HG03460 (cell line): ENCODE measurements around the gene KCNIP1.

Source experiments
- ATAC-seq: cut with Tn5 transposase; IDR thresholded peaks from one replicate; pipeline ENCODE4 v1.9.1; 2021; ENCODE audit not compliant: unreplicated experiment

Gene KCNIP1

DNA sequence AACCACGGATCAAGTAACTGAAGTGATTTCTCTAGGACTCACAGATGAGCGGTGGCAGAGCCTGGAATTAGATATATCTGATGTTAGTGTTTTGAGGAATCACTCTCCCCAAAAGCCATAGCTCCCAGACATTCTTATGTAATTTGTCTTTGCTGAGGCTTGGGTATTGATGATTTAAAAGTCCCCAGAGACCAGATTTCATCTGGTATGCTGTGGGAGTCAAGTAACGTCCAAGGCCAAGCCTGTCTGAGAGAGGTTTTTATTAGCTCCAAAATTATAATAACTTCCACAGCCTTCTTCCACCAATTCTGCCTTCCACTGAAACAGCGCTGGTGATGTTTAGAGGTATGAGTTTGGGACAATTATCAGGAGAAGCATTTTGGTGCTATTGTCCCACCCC is 21.3 kb upstream of the KCNIP1 start:
- no peak for ATAC-seq

DNA sequence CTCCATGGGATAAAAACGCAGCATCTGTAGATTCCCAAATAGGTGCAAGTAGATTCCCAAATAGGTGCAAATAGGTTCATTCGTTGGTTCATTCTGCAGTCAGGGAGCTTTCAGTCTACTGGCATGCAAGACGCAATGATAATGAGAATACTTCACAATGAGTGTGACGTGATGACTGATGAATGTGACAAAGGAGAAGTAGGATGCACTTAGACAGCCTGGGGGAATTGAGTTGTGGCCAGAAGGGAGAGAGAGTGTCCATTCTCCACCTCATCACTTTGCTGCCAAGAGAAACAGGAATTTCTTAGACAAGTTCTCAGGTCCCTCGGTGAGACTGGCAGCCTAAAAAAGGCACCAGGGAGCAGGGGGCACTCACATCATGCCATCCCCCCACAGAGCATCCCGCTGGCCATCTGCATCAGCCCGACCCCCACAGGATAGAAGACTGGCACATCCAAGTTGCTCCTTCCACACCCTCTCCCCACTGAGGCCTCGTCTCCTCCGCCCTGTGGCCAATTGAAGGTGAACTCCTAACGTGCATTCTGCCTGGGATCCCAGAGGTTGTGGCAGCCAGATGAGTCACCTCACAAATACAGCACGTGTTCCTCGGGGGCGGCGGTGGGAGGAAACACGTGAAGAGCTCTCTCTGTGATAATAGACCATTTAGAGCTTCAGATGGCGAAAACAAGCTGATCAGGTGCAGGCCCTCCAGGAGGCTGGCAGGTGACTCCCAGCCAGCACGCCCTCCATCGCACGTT is 19.9 kb upstream of the KCNIP1 start:
- ATAC-seq, result no peak

DNA sequence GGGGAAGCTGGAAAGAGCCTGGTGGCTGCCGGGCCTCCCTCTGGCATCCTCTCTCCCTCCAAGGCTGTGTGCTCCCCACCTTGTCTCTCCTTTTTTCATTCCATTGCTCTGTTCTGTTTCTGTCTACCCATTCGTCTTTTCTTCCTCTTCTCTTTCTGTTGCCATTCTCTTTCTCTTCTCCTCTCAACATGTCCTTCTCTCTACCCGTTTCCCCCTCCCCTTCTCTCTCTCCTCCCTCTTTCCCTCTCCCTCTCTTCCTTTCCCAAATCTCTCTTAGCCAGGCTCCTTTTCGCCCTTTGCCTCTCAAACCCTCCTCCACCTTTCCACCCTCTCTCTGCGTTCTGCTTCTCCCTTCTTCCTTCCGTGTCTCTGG is 19.4 kb upstream of the KCNIP1 start:
- ATAC-seq, result no peak

DNA sequence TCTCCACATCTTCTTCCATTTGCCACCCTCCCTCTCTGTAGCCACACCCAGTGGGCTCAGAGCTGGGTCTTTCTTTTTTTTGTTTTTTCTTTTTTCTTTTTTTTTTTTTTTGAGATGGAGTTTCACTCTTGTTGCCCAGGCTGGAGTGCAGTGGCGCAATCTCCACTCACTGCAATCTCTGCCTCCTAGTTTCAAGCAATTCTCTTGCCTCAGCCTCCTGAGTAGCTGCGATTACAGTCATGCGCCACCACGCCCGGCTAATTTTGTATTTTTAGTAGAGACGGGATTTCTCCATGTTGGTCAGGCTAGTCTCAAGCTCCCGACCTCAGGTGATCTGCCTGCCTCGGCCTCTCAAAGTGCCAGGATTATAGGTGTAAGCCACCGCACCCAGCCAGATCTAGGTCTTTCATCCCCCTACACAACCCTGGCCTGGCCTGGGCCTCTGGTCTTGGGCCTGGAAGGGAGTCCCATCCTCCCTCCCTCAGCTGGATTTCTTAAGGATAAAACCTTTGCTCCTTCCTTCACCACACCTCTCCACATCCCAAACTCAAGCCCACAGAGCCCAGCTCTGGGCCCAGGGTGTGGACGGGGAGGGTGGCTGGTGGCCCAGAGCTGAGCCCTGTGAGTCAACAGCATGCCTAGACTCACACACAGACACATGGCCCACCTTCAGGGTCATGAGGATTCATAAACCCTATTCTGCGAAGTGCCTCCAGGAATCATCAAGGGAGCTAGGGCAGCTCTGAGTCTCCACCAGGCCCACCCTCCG is 18.8 kb upstream of the KCNIP1 start:
- no peak for ATAC-seq

DNA sequence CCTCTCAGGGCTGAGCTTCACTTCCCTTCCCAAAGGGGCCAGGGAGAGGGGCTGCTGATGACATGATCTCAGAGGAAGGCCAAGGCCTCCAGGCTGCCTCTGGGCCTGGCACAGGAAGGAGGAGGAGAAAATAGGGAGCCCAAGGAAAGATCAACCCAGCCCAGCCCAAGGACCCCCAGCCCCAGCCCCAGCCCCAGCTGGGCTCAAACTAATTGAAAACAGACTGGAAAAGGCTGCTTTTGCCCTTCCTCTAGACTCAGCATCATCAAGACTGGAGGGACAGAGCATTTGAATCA is 18.3 kb upstream of the KCNIP1 start:
- ATAC-seq, result no peak

- ATAC-seq, result no peak
Observed at GRCh38 chr5:170486371-170486770, 17.4 kb upstream of the KCNIP1 start.

GRCh38 chr5:170488570-170488969 is 15.2 kb upstream of the KCNIP1 start:
- ATAC-seq, result no peak

- no peak for ATAC-seq
Observed at GRCh38 chr5:170489199-170489598, 14.6 kb upstream of the KCNIP1 start.

GRCh38 chr5:170490381-170490780 is 13.4 kb upstream of the KCNIP1 start:
- ATAC-seq, result no peak

DNA sequence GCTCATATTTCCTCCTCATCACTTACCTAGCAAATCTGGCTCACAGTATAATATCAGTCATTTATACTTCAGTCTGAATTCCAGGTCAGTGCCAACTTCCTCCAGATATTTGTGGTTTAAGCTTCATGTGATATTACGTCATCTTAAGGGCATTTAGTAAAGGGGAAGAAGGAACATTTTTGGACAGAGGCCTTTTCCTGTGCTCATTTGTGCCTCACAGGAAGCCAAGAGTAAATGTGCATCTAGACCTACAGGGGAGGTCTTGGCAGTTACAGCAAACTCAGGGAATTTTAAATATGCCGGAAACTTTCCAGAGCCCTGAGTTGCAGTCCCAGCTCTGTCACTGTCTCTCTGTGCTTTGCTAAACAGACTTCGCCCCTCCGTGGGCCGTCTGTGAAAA is 12.3 kb upstream of the KCNIP1 start:
- ATAC-seq, result no peak

- ATAC-seq, result no peak
Observed at GRCh38 chr5:170493028-170493820, 10.6 kb upstream of the KCNIP1 start.

DNA sequence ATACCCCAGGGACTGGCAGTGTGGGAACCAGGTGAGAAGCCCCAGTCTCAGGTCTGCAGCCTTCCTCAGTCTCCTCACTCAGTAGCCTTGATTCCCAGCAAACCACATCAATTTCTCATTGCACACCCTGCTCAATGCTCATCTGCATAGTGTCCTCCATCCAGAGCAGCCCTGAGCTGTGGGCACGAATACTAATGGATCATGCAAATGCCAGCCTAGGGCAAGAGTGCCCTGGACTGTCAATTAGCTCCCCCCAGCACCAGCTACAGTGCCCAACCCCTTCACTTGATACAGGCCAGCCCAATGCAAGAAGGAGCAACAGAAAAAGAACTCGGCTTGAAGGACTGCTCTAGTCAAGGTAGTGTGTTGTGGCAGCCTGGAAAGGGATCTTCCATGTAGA is 9.8 kb upstream of the KCNIP1 start:
- ATAC-seq, result no peak

- no peak for ATAC-seq
Observed at GRCh38 chr5:170495825-170496661, 7.8 kb upstream of the KCNIP1 start.

- ATAC-seq, result no peak
Observed at GRCh38 chr5:170496662-170497028, 7.2 kb upstream of the KCNIP1 start.

DNA sequence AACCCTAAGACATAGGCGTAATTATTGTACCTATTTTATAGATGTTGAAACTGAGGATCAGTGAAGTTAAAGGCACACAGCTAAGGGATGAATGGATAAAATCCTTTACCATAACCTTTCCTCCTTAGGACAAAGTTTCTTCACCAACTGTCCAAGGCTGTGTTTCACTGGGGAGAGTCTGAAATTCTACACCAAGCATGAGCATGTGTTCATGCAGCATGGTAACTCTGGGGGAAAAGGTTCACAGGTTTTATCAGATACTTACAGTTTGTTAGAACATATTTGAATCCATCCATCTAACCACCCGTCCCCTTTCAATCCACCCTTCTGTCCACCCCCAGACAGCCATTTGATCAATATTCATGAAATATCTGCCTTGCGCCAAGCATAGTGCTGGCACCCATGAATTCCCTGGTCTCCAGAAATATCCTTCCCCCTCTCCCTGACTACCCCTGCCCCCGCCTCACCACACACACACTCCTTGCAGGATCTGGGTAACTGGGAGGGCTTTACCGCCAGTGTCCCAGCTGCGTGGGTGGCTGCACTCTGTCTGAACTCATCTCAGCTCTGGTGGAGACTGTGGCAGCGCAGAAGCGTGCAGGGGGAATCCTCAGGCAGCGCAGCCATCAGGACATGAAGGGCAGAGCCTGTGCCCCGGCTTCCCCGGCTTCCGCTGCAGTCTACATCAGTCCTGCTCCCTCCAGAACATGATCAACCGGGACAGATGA is 6.3 kb upstream of the KCNIP1 start:
- no peak for ATAC-seq

DNA sequence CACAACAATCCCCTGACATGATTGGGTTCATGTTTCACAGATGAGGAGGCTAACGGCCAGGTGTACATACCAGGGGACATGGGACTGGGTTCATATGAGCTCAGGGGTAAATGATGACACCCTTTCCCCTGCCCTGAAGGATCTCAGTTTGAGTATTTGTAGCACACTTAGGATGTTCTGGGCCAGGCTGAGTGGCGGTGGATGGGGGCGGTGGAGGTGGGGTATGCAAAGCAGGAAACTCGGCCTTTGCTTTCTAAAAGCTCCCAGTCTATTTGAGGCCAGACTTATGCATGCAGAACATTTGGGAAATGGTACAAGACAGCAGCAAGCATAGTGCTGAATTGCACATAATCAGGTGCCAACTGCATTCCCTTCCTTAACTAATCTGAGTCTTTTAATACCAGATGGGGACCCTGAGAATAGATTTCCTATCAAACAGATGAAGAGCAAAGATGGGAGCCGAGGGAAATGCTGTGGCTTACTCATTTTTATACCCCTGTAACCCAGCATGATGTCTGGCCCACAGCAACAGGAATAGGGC is 4.9 kb upstream of the KCNIP1 start:
- no peak for ATAC-seq

GRCh38 chr5:170499621-170500020 is 4.2 kb upstream of the KCNIP1 start:
- ATAC-seq, result no peak

DNA sequence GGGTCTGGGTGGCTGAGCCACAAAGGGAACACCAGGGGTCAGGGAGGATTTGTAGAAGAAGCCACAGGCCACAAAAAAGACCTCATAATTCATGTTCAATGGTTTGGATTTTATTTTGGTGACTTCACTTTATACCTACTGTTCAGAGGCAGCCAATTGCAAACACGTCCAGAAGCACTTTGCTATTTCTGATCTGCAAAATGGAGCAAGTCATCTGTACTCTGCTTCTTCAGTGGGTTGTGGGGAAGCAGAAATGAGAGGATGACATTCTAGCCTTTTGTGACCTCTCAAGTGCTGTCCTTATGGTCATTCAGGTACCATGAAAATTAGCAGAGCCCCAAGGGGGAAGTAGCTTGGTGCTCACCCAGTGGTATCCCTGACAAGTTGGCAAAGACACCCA is 2.5 kb upstream of the KCNIP1 start:
- no peak for ATAC-seq

GRCh38 chr5:170501931-170502330 is 1.9 kb upstream of the KCNIP1 start:
- ATAC-seq, result no peak

DNA sequence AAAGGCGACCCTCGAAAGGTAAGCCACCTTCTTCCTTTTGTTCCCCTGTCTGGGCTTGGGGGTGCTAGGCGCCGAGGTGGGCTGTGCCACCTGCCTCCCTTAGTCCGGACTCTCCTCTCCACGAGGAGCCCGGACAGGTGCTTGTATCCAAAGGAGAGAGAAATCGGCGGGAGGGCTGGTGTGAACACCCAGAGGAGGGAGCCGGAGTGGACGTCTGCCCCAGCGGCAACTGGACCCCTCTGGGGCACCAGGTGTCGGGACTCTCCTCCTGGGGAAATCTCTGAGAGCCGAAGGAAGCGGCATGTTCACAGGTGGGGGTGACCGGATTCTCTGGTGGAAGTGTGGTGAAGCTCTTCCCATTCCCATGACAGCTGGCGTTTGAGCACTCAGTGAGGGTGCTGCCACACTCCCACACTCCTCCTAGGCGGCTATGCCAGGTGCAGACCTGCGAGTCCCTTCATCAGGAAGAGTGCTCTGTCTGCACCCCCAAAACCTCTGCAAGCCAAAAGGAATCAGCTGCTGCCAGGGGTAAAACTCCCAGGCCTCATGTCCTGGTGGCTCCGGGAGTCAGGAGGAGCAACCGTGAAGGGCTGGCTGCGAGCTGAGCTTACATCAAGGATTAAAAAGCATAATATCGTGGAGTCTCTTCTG is 921 bp downstream of the KCNIP1 start:
- ATAC-seq, result no peak
